Endodermal cell (in vitro differentiated cells): Measurements from ENCODE around the gene TSEN54. TPM values are rescaled to one million over a fixed set of nuclear protein-coding genes. Genes with fewer than 3 reads are reported as not detected.

Experiments
- DNase-seq: peaks from one replicate; pipeline ENCODE4 v3.0.0-alpha.2; 2017
- H3K27ac ChIP-seq: 2 replicates; pipeline ENCODE4 v1.5.1; 2013; ENCODE audit warnings: mild to moderate bottlenecking, low read depth, low read length, moderate library complexity
- H3K27me3 ChIP-seq: 2 replicates; pipeline ENCODE4 v1.6.1; 2013; ENCODE audit warnings: mild to moderate bottlenecking, low read length, moderate library complexity; ENCODE audit not compliant: insufficient read depth, control insufficient read depth, poor library complexity, severe bottlenecking
- H3K36me3 ChIP-seq: 2 replicates; pipeline ENCODE4 v1.7.0; 2013; ENCODE audit warnings: mild to moderate bottlenecking, low read length, moderate library complexity; ENCODE audit not compliant: control insufficient read depth, insufficient read depth
- H3K4me1 ChIP-seq: one replicate; pipeline ENCODE4 v1.7.0; 2013; ENCODE audit warnings: low read length; ENCODE audit not compliant: control insufficient read depth, insufficient read depth
- H3K4me3 ChIP-seq: 2 replicates; pipeline ENCODE4 v1.5.1; 2013; ENCODE audit warnings: mild to moderate bottlenecking, low read length, moderate library complexity
- H3K9ac ChIP-seq: 2 replicates; pipeline ENCODE4 v1.6.1; 2013; ENCODE audit warnings: mild to moderate bottlenecking, low read length, moderate library complexity; ENCODE audit not compliant: poor library complexity, severe bottlenecking; ENCODE audit errors: extremely low read depth
- H3K9me3 ChIP-seq: 2 replicates; pipeline ENCODE4 v1.6.1; 2013; ENCODE audit warnings: mild to moderate bottlenecking, low read length, moderate library complexity; ENCODE audit not compliant: control insufficient read depth
- H3K27ac Mint-ChIP-seq: 2 replicates; pipeline ENCODE4 v1.8.0; 2020; ENCODE audit warnings: mixed read lengths
- H3K27me3 Mint-ChIP-seq: 2 replicates; pipeline ENCODE4 v1.8.0; 2021; ENCODE audit warnings: mild to moderate bottlenecking, mixed read lengths; ENCODE audit not compliant: insufficient read depth
- H3K36me3 Mint-ChIP-seq: 2 replicates; pipeline ENCODE4 v1.8.0; 2020; ENCODE audit warnings: low read depth, mixed read lengths
- H3K4me1 Mint-ChIP-seq: 2 replicates; pipeline ENCODE4 v1.8.0; 2020; ENCODE audit warnings: mixed read lengths
- H3K4me3 Mint-ChIP-seq: 2 replicates; pipeline ENCODE4 v1.8.0; 2020; ENCODE audit warnings: mild to moderate bottlenecking, moderate library complexity, mixed read lengths
- H3K9me3 Mint-ChIP-seq: 2 replicates; pipeline ENCODE4 v1.8.0; 2020; ENCODE audit warnings: mild to moderate bottlenecking, mixed read lengths
- CTCF ChIP-seq: fragments of 200-600 bp; sonication (generic); conservative IDR thresholded peaks from 2 replicates; pipeline ENCODE4 v1.5.0; 2021; ENCODE audit warnings: antibody characterized with exemption, mild to moderate bottlenecking
- WGBS, 2 experiments: methylation state at CpG; one replicate each; pipeline versions ENCODE4 v1.1.5 to v1.1.7; 2013; ENCODE audit warnings: missing lambda C conversion rate in 2 of 2, mixed read lengths in 1 of 2; ENCODE audit not compliant: insufficient coverage in 1 of 2, insufficient read length in 1 of 2; 5-methylcytosine and 5-hydroxymethylcytosine counted together
- total RNA-seq, 2 donors: library from RNA; stranded (reverse); fragmentation: NEBNext Ultra II Directional in 1 of 2; extraction: Animal tissue kit (Norgen Biotek cat#: 25700) in 1 of 2; gene quantifications; 2 replicates in 1 of 2; 3 replicates in 1 of 2; pipeline ENCODE4 v1.2.1, GENCODE V29; 2021

TSEN54 gene
- total RNA-seq, 2 donors from 2014 or later, result 37.7 to 39.1 TPM

GRCh38 chr17:75506888-75507287 lies 9.4 kb upstream of the TSEN54 start:
- peaks cover 15% of the 10 kb centered on the region for H3K36me3 Mint-ChIP-seq
- H3K4me3 Mint-ChIP-seq, result no peak overlapping the region
- no peak for DNase-seq
- H3K9me3 ChIP-seq, result no peaks in the 10 kb centered on the region
- H3K4me3 ChIP-seq, result no peak overlapping the region
- no peaks in the 10 kb centered on the region for H3K9me3 Mint-ChIP-seq
- peaks cover 21% of the 10 kb centered on the region for H3K36me3 ChIP-seq
- TF ChIP-seq CTCF, result no peak
- H3K27ac Mint-ChIP-seq, result no peak overlapping the region
- no peaks in the 10 kb centered on the region for H3K4me1 Mint-ChIP-seq
- WGBS, 2 experiments, result 97% methylated on average over 15 to 20 of the region's 20 CpGs
- no peak overlapping the region for H3K9ac ChIP-seq
- no peak overlapping the region for H3K27ac ChIP-seq
- H3K27me3 ChIP-seq, result no peaks in the 10 kb centered on the region
- H3K27me3 Mint-ChIP-seq, result no peaks in the 10 kb centered on the region
- no peaks in the 10 kb centered on the region for H3K4me1 ChIP-seq

GRCh38 chr17:75507733-75508719 lies 8.3 kb upstream of the TSEN54 start:
- no peaks in the 10 kb centered on the region for H3K4me1 Mint-ChIP-seq
- no peak overlapping the region for H3K4me3 Mint-ChIP-seq
- no peak for TF ChIP-seq CTCF

GRCh38 chr17:75508931-75509361 lies 7.4 kb upstream of the TSEN54 start:
- no peaks in the 10 kb centered on the region for H3K27me3 ChIP-seq
- no peak for DNase-seq
- H3K27ac ChIP-seq, result no peak overlapping the region
- 92 to 93% methylated on average over 5 of the region's 5 CpGs for WGBS, 2 experiments
- no peak overlapping the region for H3K4me3 ChIP-seq
- no peaks in the 10 kb centered on the region for H3K9me3 ChIP-seq
- Mint-ChIP-seq H3K36me3 (peaks cover 22% of the 10 kb centered on the region), H3K4me3 (no peak overlapping the region), H3K27ac (peak overlapping the region; percentile 52), H3K4me1 (no peaks in the 10 kb centered on the region), H3K27me3 (no peaks in the 10 kb centered on the region), H3K9me3 (no peaks in the 10 kb centered on the region)
- H3K4me1 ChIP-seq, result peaks cover 2% of the 10 kb centered on the region
- peaks cover 30% of the 10 kb centered on the region for H3K36me3 ChIP-seq
- no peak for TF ChIP-seq CTCF
- H3K9ac ChIP-seq, result no peak overlapping the region

More at GRCh38 chr17:75507733-75508719, 8.3 kb upstream of the TSEN54 start:
- Mint-ChIP-seq H3K36me3 (peaks cover 15% of the 10 kb centered on the region), H3K27me3 (no peaks in the 10 kb centered on the region), H3K9me3 (no peaks in the 10 kb centered on the region), H3K27ac (no peak overlapping the region)
- Histone ChIP-seq H3K27me3 (no peaks in the 10 kb centered on the region), H3K9me3 (no peaks in the 10 kb centered on the region), H3K4me1 (no peaks in the 10 kb centered on the region), H3K27ac (peak overlapping the region; percentile 32), H3K36me3 (peaks cover 24% of the 10 kb centered on the region), H3K4me3 (no peak overlapping the region), H3K9ac (no peak overlapping the region)
- no peak for DNase-seq
- WGBS, 2 experiments, result 79 to 88% methylated on average over 13 to 27 of the region's 27 CpGs
